Tibial nerve (tissue), 4 donors: Measurements from ENCODE around the gene ACTR1B. TPM values are rescaled to one million over a fixed set of nuclear protein-coding genes. Genes with fewer than 3 reads are reported as not detected.

Experiments used
- DNase-seq, 2 donors: peaks; one replicate each; pipeline ENCODE4 v3.0.0-alpha.2; 2019; ENCODE audit warnings: low spot score in 2 of 2
- H3K27ac ChIP-seq, 4 donors: fragments of 200-600 bp; sonication (generic) in 3 of 4; one replicate each; pipeline ENCODE4 v1.5.1; 2017 to 2019; ENCODE audit warnings: mild to moderate bottlenecking in 1 of 4
- H3K27me3 ChIP-seq, 2 donors: fragments of 200-600 bp; sonication (generic) in 1 of 2; one replicate each; pipeline versions ENCODE4 v1.5.1 to v1.6.0; 2017 to 2019
- H3K36me3 ChIP-seq, 3 donors: fragments of 200-600 bp; sonication (generic); one replicate each; pipeline ENCODE4 v1.5.1; 2018 to 2019
- H3K4me1 ChIP-seq, 4 donors: fragments of 200-600 bp; sonication (generic) in 3 of 4; one replicate each; pipeline ENCODE4 v1.5.1; 2017 to 2019
- H3K4me3 ChIP-seq, 4 donors: fragments of 200-600 bp; sonication (generic) in 3 of 4; one replicate each; pipeline ENCODE4 v1.5.1; 2017 to 2019; ENCODE audit warnings: mild to moderate bottlenecking in 1 of 4, moderate library complexity in 1 of 4
- H3K9me3 ChIP-seq, 4 donors: fragments of 200-600 bp; sonication (generic) in 3 of 4; one replicate each; pipeline ENCODE4 v1.5.1; 2017 to 2019
- EP300 ChIP-seq, 2 donors: sonication (generic); formaldehyde crosslinking; IDR thresholded peaks; one replicate each; pipeline ENCODE4 v1.6.1; 2017; ENCODE audit warnings: antibody characterized with exemption in 2 of 2, mild to moderate bottlenecking in 1 of 2
- POLR2A ChIP-seq, 2 donors: fragments of 450-650 bp; IDR thresholded peaks; one replicate each; pipeline ENCODE4 v1.6.1; 2017; ENCODE audit warnings: antibody characterized with exemption in 2 of 2, mild to moderate bottlenecking in 2 of 2, moderate library complexity in 2 of 2
- WGBS, 2 donors: methylation state at CpG; one replicate each; pipeline ENCODE4 v1.1.5; 2018; 5-methylcytosine and 5-hydroxymethylcytosine counted together
- total RNA-seq, 4 donors: library from RNA; depleted of rRNA; stranded (reverse); fragments of >200 nt; gene quantifications; one replicate each; pipeline ENCODE4 v1.1.0, GENCODE V29; 2016
- TF ChIP-seq, protein P1 (sequence below), 5 experiments: fragments of 200-600 bp in 3 of 5; fragments of 450-650 bp in 2 of 5; sonication (generic) in 3 of 5; IDR thresholded peaks; one replicate each; pipeline ENCODE4 v1.5.1; 2016 to 2019; ENCODE audit warnings: antibody characterized with exemption in 5 of 5, mild to moderate bottlenecking in 3 of 5, moderate library complexity in 2 of 5

ACTR1B gene
- total RNA-seq, 4 donors from 2014 or later = 65.1 to 109 (median 85.5) TPM

DNA sequence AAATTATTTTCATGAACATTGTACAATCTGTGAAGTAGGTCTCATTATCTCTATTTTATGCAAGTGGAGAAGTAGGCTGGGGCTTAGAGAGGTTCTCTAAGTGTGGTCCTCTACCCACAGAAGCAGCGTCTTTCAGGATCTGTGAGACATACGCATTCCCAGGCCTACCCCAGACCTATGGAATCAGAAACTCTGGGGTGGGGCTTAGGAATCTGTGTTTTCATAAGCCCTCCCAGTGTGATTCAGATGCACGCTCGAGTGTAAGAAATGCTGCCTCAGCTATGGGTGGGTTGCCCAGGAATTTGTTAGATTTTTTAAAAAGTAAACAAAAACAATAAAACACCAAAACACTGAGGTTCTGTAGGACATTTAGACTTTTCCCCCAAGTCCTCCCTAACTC, 34.7 kb upstream of the ACTR1B start:
- DNase-seq = no peak
- Histone ChIP-seq H3K4me1 (peaks cover 0 to 4% (median 0%) of the 10 kb centered on the region in 4 donors), H3K36me3 (no peaks in the 10 kb centered on the region), H3K27ac (no peak overlapping the region), H3K27me3 (no peaks in the 10 kb centered on the region), H3K9me3 (no peaks in the 10 kb centered on the region), H3K4me3 (no peak overlapping the region)
- TF ChIP-seq EP300 (IDR thresholded peaks at IDR 0.05) (no peak), POLR2A (IDR thresholded peaks at IDR 0.05) (no peak)
- TF ChIP-seq, protein P1, sequence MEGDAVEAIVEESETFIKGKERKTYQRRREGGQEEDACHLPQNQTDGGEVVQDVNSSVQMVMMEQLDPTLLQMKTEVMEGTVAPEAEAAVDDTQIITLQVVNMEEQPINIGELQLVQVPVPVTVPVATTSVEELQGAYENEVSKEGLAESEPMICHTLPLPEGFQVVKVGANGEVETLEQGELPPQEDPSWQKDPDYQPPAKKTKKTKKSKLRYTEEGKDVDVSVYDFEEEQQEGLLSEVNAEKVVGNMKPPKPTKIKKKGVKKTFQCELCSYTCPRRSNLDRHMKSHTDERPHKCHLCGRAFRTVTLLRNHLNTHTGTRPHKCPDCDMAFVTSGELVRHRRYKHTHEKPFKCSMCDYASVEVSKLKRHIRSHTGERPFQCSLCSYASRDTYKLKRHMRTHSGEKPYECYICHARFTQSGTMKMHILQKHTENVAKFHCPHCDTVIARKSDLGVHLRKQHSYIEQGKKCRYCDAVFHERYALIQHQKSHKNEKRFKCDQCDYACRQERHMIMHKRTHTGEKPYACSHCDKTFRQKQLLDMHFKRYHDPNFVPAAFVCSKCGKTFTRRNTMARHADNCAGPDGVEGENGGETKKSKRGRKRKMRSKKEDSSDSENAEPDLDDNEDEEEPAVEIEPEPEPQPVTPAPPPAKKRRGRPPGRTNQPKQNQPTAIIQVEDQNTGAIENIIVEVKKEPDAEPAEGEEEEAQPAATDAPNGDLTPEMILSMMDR (IDR thresholded peaks at IDR 0.05) = no peak
- whole genome bisulfite sequencing, 2 donors = 67 to 74% methylated on average over 4 of the region's 4 CpGs

DNA sequence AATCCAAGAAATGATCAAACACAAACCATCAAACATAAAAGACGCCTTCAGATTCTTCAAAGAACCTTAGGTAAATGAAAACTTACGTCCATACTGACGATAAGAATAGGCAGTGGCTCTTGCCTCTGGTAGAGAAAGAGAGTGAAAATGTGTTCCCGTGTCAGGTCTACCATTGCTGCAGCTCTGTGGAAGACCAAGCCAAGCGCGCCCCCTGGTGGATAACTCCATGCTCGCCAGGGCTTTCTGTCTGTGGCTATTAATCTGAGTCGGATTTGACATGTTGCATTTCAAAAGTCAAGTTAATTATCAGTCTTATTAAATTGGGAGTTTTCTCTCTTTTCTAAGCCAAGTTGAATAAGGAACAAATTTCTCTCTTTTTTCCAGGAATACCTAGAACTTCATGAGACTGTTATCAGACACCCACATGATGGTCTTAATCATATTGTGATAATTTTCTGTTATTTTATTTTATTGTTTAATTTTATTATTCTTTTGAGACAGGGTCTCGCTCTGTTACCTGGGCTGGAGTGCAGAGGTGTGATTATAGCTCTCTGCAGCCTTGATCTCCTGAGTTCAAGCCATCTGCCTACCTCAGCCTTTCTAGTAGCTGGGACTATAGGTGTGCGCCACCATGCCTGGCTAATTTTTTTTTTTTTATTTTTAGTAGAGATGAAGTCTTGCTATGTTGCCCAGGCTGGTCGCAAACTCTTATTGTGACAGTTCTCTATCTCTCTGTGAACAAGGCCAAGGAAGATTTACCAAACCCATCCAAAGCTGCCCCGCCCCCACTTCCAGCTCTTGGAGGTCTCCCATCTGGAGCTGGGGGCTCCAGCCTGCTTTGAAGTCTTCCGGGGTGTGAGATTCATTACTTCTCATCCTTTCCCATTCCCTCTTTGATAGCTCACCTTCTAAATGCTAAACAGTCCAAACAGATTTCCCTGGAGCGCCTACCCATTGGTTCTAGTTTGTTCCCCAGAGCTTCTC, 33.7 kb upstream of the ACTR1B start:
- Histone ChIP-seq H3K36me3 (no peaks in the 10 kb centered on the region), H3K4me3 (no peak overlapping the region), H3K27ac (peak overlapping the region in 1 of 4 donors; percentile 56), H3K9me3 (no peaks in the 10 kb centered on the region), H3K27me3 (no peaks in the 10 kb centered on the region), H3K4me1 (peaks cover 0 to 4% (median 0%) of the 10 kb centered on the region in 4 donors)
- 28 to 31% methylated on average over 14 of the region's 14 CpGs for WGBS, 2 donors
- TF ChIP-seq, protein P1 (IDR thresholded peaks at IDR 0.05) = peak; percentile 91 to 98 (median 95)
- TF ChIP-seq POLR2A (IDR thresholded peaks at IDR 0.05) = no peak
- TF ChIP-seq EP300 (IDR thresholded peaks at IDR 0.05) = peak in 1 of 2 donors; percentile 44
- peak; percentile 89 to 97 for DNase-seq

DNA sequence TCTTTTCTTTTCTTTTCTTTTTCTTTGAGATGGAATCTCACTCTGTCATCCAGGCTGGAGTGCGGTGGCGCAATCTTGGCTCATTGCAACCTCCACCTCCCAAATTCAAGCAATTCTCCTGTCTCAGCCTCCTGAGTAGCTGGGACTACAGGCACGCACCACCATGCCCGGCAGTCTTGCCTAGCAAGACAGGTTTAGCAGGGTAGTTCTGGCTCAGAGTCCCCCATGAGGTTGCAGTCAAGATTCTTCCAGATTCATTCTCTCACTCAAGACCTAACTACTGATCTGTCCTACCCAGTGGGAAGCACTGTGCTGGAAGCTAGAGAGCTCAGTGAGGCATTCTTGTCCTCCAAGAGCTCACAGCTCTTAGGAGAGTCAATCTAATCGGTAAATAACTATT, 31.9 kb upstream of the ACTR1B start:
- Histone ChIP-seq H3K27me3 (no peaks in the 10 kb centered on the region), H3K9me3 (no peaks in the 10 kb centered on the region), H3K36me3 (no peaks in the 10 kb centered on the region), H3K27ac (no peak overlapping the region), H3K4me3 (no peak overlapping the region), H3K4me1 (peaks cover 0 to 4% (median 0%) of the 10 kb centered on the region in 4 donors)
- no peak for DNase-seq
- TF ChIP-seq EP300 (IDR thresholded peaks at IDR 0.05) (no peak), POLR2A (IDR thresholded peaks at IDR 0.05) (no peak)
- TF ChIP-seq, protein P1 (IDR thresholded peaks at IDR 0.05) = no peak
- WGBS, 2 donors = 96 to 97% methylated on average over 5 of the region's 5 CpGs

DNA sequence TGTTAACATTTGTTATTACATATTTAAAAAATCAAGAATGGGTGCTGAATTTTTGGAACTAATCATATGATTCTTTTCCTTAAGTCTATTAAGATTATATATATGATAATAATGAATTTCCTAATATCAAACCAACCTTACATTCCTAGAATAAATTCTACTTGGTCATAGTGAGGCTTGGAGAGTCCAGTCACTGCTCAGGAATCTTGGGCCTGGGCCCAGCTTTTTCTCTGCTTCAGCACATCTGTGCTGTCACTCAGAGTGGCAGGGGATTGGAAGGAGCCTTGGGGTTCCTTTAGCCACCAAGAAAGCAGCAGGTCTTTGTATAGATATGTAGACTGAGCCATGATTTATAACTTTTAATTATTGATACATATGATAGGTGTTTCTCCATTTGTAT, 29.6 kb upstream of the ACTR1B start:
- TF ChIP-seq, protein P1 (IDR thresholded peaks at IDR 0.05) = no peak
- TF ChIP-seq POLR2A (IDR thresholded peaks at IDR 0.05) (no peak), EP300 (IDR thresholded peaks at IDR 0.05) (no peak)
- Histone ChIP-seq H3K36me3 (no peaks in the 10 kb centered on the region), H3K4me1 (peaks cover 0 to 4% (median 0%) of the 10 kb centered on the region in 4 donors), H3K4me3 (no peak overlapping the region), H3K27ac (no peak overlapping the region), H3K27me3 (no peaks in the 10 kb centered on the region), H3K9me3 (no peaks in the 10 kb centered on the region)
- DNase-seq = no peak

DNA sequence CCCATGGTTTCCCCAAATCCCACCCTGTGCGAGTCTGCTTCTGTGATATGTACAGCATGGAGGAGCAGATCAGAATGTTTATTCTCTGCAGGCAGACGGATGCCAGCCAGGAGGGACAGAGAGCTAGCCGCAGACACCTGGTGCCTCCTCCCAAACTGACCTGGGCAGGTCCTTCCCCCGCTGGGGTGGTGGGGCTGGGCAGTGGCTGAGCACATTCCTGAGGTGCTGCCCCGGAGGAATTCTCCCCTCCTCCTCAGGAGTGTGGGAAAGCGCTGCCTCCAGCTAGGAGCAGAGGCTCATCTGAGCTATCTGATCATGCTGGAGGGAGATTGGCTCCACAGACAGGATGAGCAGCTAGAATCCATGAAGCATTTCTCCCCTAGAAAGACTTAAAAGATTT, 27.3 kb upstream of the ACTR1B start:
- Histone ChIP-seq H3K27me3 (no peaks in the 10 kb centered on the region), H3K9me3 (no peaks in the 10 kb centered on the region), H3K4me1 (no peaks in the 10 kb centered on the region), H3K36me3 (no peaks in the 10 kb centered on the region), H3K4me3 (no peak overlapping the region), H3K27ac (no peak overlapping the region)
- DNase-seq = no peak
- WGBS, 2 donors = 51 to 60% methylated on average over 6 of the region's 6 CpGs
- no peak for TF ChIP-seq EP300 (IDR thresholded peaks at IDR 0.05)
- TF ChIP-seq, protein P1 (IDR thresholded peaks at IDR 0.05) = no peak
- no peak for TF ChIP-seq POLR2A (IDR thresholded peaks at IDR 0.05)
